ENCODE measurements around the gene NEK1.

The NEK1 gene

GRCh38 chr4:169611991-169612870 is at the start of gene NEK1:
Gene NEK1 (minus strand): TSS chr4:169612583. CDS start chr4:169602630, 9,953 bp downstream.
- DNase-seq (ENCODE audit: low spot score) = peak; percentile 91

GRCh38 chr4:169661761-169662160 is 49.4 kb upstream of the NEK1 start:
- DNase-seq (ENCODE audit: low spot score) = peak; percentile 71

GRCh38 chr4:169660929-169661328 is 48.5 kb upstream of the NEK1 start:
- no peak for DNase-seq (ENCODE audit: low spot score)

- peak; percentile 98 for DNase-seq (ENCODE audit: low spot score)
Measured at GRCh38 chr4:169659716-169660670, 47.6 kb upstream of the NEK1 start.

- DNase-seq (ENCODE audit: low spot score) = peak; percentile 80
Measured at GRCh38 chr4:169658975-169659715, 46.8 kb upstream of the NEK1 start.

GRCh38 chr4:169658196-169658595 is 45.8 kb upstream of the NEK1 start:
- DNase-seq (ENCODE audit: low spot score) = no peak

- peak; percentile 52 for DNase-seq (ENCODE audit: low spot score)
Measured at GRCh38 chr4:169657470-169658107, 45.2 kb upstream of the NEK1 start.

GRCh38 chr4:169655401-169655800 is 43.0 kb upstream of the NEK1 start:
- DNase-seq (ENCODE audit: low spot score) = no peak

- DNase-seq (ENCODE audit: low spot score) = no peak
Measured at GRCh38 chr4:169652535-169652934, 40.2 kb upstream of the NEK1 start.

GRCh38 chr4:169650227-169650936 is 38.0 kb upstream of the NEK1 start:
- DNase-seq (ENCODE audit: low spot score) = peak; percentile 47

- DNase-seq (ENCODE audit: low spot score) = peak; percentile 79
Measured at GRCh38 chr4:169649545-169650226, 37.3 kb upstream of the NEK1 start.

- DNase-seq (ENCODE audit: low spot score) = no peak
Measured at GRCh38 chr4:169645627-169646026, 33.2 kb upstream of the NEK1 start.

GRCh38 chr4:169644802-169645201 is 32.4 kb upstream of the NEK1 start:
- DNase-seq (ENCODE audit: low spot score) = no peak

GRCh38 chr4:169640261-169640870 is 28.0 kb upstream of the NEK1 start:
- no peak for DNase-seq (ENCODE audit: low spot score)

GRCh38 chr4:169634975-169635374 is 22.6 kb upstream of the NEK1 start:
- DNase-seq (ENCODE audit: low spot score) = peak; percentile 32

- DNase-seq (ENCODE audit: low spot score) = no peak
Measured at GRCh38 chr4:169632896-169633295, 20.5 kb upstream of the NEK1 start.

- no peak for DNase-seq (ENCODE audit: low spot score)
Measured at GRCh38 chr4:169630069-169630468, 17.7 kb upstream of the NEK1 start.

- peak; percentile 52 for DNase-seq (ENCODE audit: low spot score)
Measured at GRCh38 chr4:169628579-169628978, 16.2 kb upstream of the NEK1 start.

GRCh38 chr4:169627307-169627706 is 14.9 kb upstream of the NEK1 start:
- DNase-seq (ENCODE audit: low spot score) = peak; percentile 80

Data from hematopoietic multipotent progenitor cell treated with erythropoietin and hydrocortisone succinate and interleukin-3 and kit ligand, for 17 days (in vitro differentiated cells).